Trophoblast cell (in vitro differentiated cells and primary cell): ENCODE data around the gene CRAT.
A peak's percentile ranks its signal among the peaks of the same experiment; 100 is the strongest.
"Not testable (repeated sequence)": the region's sequence is repeated elsewhere in the genome, so short reads cannot be mapped to it uniquely, and the experiment has no call there.

Experiments
- DNase-seq, 2 donors: peaks; one replicate each; pipeline ENCODE4 v3.0.0-alpha.2; 2016
- H2AFZ ChIP-seq: 2 replicates; pipeline ENCODE4 v1.6.1; 2013; ENCODE audit warnings: low read length, moderate library complexity, mild to moderate bottlenecking; ENCODE audit not compliant: insufficient read depth, poor library complexity
- H2AK5ac ChIP-seq: 2 replicates; pipeline ENCODE4 v1.6.1; 2013; ENCODE audit warnings: mild to moderate bottlenecking, low read length
- H2BK120ac ChIP-seq: 2 replicates; pipeline ENCODE4 v1.6.1; 2013; ENCODE audit warnings: low read length, mild to moderate bottlenecking, moderate library complexity; ENCODE audit not compliant: insufficient read depth, poor library complexity
- H2BK12ac ChIP-seq: 2 replicates; pipeline ENCODE4 v1.6.1; 2013; ENCODE audit warnings: mild to moderate bottlenecking, low read length, moderate library complexity
- H2BK5ac ChIP-seq: 2 replicates; pipeline ENCODE4 v1.6.1; 2013; ENCODE audit warnings: low read length, low read depth, moderate library complexity, mild to moderate bottlenecking; ENCODE audit not compliant: poor library complexity
- H3K14ac ChIP-seq: 2 replicates; pipeline ENCODE4 v1.6.1; 2013; ENCODE audit warnings: mild to moderate bottlenecking, low read length
- H3K18ac ChIP-seq: 2 replicates; pipeline ENCODE4 v1.6.1; 2013; ENCODE audit warnings: mild to moderate bottlenecking, low read length
- H3K23ac ChIP-seq: 2 replicates; pipeline ENCODE4 v1.6.1; 2013; ENCODE audit warnings: low read length
- H3K27ac ChIP-seq: 2 replicates; pipeline ENCODE4 v1.5.1; 2013; ENCODE audit warnings: low read depth, mild to moderate bottlenecking, inconsistent platforms, low read length, moderate library complexity
- H3K27me3 ChIP-seq: 2 replicates; pipeline ENCODE4 v1.6.1; 2013; ENCODE audit warnings: inconsistent platforms, mild to moderate bottlenecking, low read length, moderate library complexity; ENCODE audit not compliant: insufficient read depth
- H3K36me3 ChIP-seq, 2 experiments: 1 replicate in 1 of 2; 2 replicates in 1 of 2; pipeline ENCODE4 v1.6.1; 2013; ENCODE audit warnings: low read length in 2 of 2, mild to moderate bottlenecking in 2 of 2, moderate library complexity in 1 of 2; ENCODE audit not compliant: insufficient read depth in 2 of 2, control insufficient read depth in 1 of 2
- H3K4ac ChIP-seq: 2 replicates; pipeline ENCODE4 v1.6.1; 2013; ENCODE audit warnings: low read depth, mild to moderate bottlenecking, low read length, moderate library complexity
- H3K4me1 ChIP-seq, 2 experiments: 1 replicate in 1 of 2; 2 replicates in 1 of 2; pipeline ENCODE4 v1.6.1; 2013; ENCODE audit warnings: low read length in 2 of 2, mild to moderate bottlenecking in 2 of 2, moderate library complexity in 1 of 2; ENCODE audit not compliant: insufficient read depth in 2 of 2, control insufficient read depth in 1 of 2
- H3K4me2 ChIP-seq: 2 replicates; pipeline ENCODE4 v1.6.1; 2013; ENCODE audit warnings: inconsistent platforms, mild to moderate bottlenecking, low read length, moderate library complexity
- H3K4me3 ChIP-seq: 2 replicates; pipeline ENCODE4 v1.5.1; 2013; ENCODE audit warnings: mild to moderate bottlenecking, low read depth, low read length, inconsistent platforms
- H3K79me1 ChIP-seq: one replicate; pipeline ENCODE4 v1.6.1; 2013; ENCODE audit warnings: low read length
- H3K79me2 ChIP-seq: 2 replicates; pipeline ENCODE4 v1.6.1; 2013; ENCODE audit warnings: low read length, mild to moderate bottlenecking; ENCODE audit not compliant: control insufficient read depth, insufficient read depth, poor library complexity
- H3K9ac ChIP-seq: 2 replicates; pipeline ENCODE4 v1.6.1; 2013; ENCODE audit warnings: mild to moderate bottlenecking, low read length
- H3K9me3 ChIP-seq: 2 replicates; pipeline ENCODE4 v1.6.1; 2013; ENCODE audit warnings: low read depth, mild to moderate bottlenecking, control low read depth, inconsistent platforms, low read length; ENCODE audit not compliant: insufficient read depth
- H4K12ac ChIP-seq: 2 replicates; pipeline ENCODE4 v1.6.1; 2013; ENCODE audit warnings: low read depth, mild to moderate bottlenecking, low read length, moderate library complexity
- H4K8ac ChIP-seq: 2 replicates; pipeline ENCODE4 v1.6.1; 2013; ENCODE audit warnings: low read depth, mild to moderate bottlenecking, low read length, moderate library complexity
- H4K91ac ChIP-seq: one replicate; pipeline ENCODE4 v1.6.1; 2013; ENCODE audit warnings: low read depth, mild to moderate bottlenecking, low read length, moderate library complexity
- WGBS: extraction: QIAGEN DNeasy Blood & Tissue Kit; methylation state at CpG from one replicate; pipeline ENCODE4 v1.1.7; 2013; ENCODE audit warnings: missing lambda C conversion rate; ENCODE audit not compliant: insufficient read length, insufficient coverage; ENCODE audit errors: extremely low coverage; 5-methylcytosine and 5-hydroxymethylcytosine counted together

CRAT gene

DNA sequence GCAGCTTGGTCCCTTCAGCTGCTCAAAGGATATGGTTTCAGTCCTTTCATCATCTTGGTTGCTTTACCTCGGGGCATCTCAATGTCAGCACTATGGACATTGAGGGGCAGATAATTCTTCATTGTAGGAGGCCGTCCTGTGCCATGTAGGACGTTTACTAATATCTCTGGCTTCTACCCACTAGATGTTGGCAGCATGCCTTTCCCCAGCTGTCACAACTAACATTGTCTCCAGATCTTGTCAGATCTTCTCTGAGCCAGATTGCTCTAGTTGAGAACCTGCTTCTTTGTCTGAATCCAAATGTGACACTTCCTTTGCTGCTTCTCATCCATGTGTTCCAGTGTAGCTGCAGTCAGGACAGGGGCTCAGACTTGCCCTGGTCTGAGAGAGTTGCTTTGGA is 10.9 kb upstream of the CRAT start:
- Histone ChIP-seq H2BK12ac (no peak overlapping the region), H2AFZ (no peak overlapping the region), H4K91ac (no peak overlapping the region), H3K14ac (no peak overlapping the region), H3K4me3 (no peak overlapping the region), H2BK120ac (no peak overlapping the region), H4K8ac (no peak overlapping the region), H3K79me2 (no peaks in the 10 kb centered on the region), H3K18ac (no peak overlapping the region), H3K23ac (no peak overlapping the region), H4K12ac (no peak overlapping the region), H2AK5ac (no peak overlapping the region), H2BK5ac (no peak overlapping the region), H3K9ac (no peak overlapping the region), H3K4me2 (no peak overlapping the region), H3K4me1 (peaks cover 0 to 1% of the 10 kb centered on the region in 2 experiments), H3K9me3 (no peaks in the 10 kb centered on the region), H3K79me1 (peaks cover under 1% of the 10 kb centered on the region), H3K27ac (no peak overlapping the region), H3K36me3 (peaks cover 24 to 42% of the 10 kb centered on the region in 2 experiments), H3K4ac (no peak overlapping the region), H3K27me3 (no peaks in the 10 kb centered on the region)
- no peak for DNase-seq
- WGBS, result no CpG with 5 or more reads among the region's 3 CpGs

DNA sequence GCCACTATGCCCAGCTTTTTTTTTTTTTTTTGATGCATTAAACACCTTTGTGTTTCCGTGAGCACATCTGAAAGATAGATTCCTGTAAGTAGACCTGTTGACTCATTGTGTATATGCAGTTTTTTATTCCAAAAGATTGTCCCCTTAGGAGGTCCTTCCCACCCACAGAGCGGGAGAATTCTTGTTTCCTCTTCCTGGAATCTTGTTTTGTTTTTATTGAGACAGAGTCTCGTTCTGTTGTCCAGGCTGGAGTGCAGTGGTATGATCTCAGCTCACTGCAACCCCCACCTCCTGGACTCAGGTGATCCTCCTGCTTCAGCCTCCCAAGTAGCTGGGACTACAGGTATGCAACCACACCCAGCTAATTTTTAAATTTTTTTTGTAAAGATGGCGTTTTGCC is 8.2 kb upstream of the CRAT start:
- DNase-seq, result peak in 1 of 2 donors; percentile 42
- Histone ChIP-seq H3K4ac (no peak overlapping the region), H3K14ac (no peak overlapping the region), H3K4me1 (peaks cover 0 to 1% of the 10 kb centered on the region in 2 experiments), H3K23ac (no peak overlapping the region), H2AFZ (no peak overlapping the region), H4K12ac (no peak overlapping the region), H3K4me2 (no peak overlapping the region), H3K79me1 (no peaks in the 10 kb centered on the region), H3K79me2 (no peaks in the 10 kb centered on the region), H2BK12ac (no peak overlapping the region), H2BK120ac (no peak overlapping the region), H3K9ac (no peak overlapping the region), H2BK5ac (no peak overlapping the region), H3K36me3 (peaks cover 19 to 28% of the 10 kb centered on the region in 2 experiments), H3K9me3 (no peaks in the 10 kb centered on the region), H2AK5ac (no peak overlapping the region), H3K27ac (no peak overlapping the region), H4K8ac (no peak overlapping the region), H4K91ac (no peak overlapping the region), H3K4me3 (no peak overlapping the region), H3K27me3 (no peaks in the 10 kb centered on the region), H3K18ac (no peak overlapping the region)
- no CpG with 5 or more reads among the region's 4 CpGs for WGBS

DNA sequence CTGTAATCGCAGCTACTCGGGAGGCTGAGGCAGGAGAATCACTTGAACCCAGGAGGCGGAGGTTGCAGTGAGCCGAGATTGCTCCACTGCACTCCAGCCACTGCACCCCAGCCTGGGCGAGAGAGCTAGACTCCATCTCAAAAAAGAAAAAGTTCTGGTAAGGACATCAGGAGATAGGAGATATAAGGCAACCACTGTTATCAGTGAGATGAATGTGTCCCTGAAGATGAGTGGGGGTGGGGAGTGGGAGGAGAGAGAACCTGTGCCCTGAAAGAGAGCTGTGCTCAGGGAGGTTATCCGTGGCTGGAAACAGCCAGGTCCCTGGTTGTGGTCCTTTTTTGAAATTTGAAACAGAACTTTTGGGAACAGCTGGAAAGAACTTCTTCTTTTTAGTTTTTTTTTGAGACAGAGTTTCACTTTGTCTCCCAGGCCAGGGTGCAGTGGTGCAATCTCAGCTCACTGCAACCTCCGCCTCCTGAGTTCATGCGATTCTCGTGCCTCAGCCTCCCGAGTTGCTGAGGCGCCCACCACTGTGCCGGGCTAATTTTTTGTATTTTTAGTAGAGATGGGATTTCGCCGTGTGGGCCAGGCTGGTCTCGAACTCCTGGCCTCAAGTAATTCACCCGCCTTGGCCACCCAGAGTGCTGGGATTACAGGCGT is 3.2 kb upstream of the CRAT start:
- no peak overlapping the region for H2BK5ac ChIP-seq
- no peak overlapping the region for H4K8ac ChIP-seq
- DNase-seq, result no peak
- peaks cover 6% of the 10 kb centered on the region for H3K27me3 ChIP-seq
- peaks cover 14% of the 10 kb centered on the region for H3K79me2 ChIP-seq
- H3K18ac ChIP-seq, result no peak overlapping the region
- no peak overlapping the region for H4K12ac ChIP-seq
- H3K36me3 ChIP-seq, result peaks cover 0 to 3% of the 10 kb centered on the region in 2 experiments
- H2BK120ac ChIP-seq, result no peak overlapping the region
- no peak overlapping the region for H3K23ac ChIP-seq
- H2BK12ac ChIP-seq, result no peak overlapping the region
- no peak overlapping the region for H3K9ac ChIP-seq
- H3K79me1 ChIP-seq, result peaks cover 16% of the 10 kb centered on the region
- no peaks in the 10 kb centered on the region for H3K9me3 ChIP-seq
- H3K4me3 ChIP-seq, result no peak overlapping the region
- H3K4me2 ChIP-seq, result no peak overlapping the region
- no CpG with 5 or more reads among the region's 17 CpGs for WGBS
- no peak overlapping the region for H4K91ac ChIP-seq
- no peak overlapping the region for H2AFZ ChIP-seq
- H3K14ac ChIP-seq, result no peak overlapping the region
- peaks cover 7 to 9% of the 10 kb centered on the region in 2 experiments for H3K4me1 ChIP-seq
- no peak overlapping the region for H3K27ac ChIP-seq
- no peak overlapping the region for H2AK5ac ChIP-seq
- no peak overlapping the region for H3K4ac ChIP-seq

DNA sequence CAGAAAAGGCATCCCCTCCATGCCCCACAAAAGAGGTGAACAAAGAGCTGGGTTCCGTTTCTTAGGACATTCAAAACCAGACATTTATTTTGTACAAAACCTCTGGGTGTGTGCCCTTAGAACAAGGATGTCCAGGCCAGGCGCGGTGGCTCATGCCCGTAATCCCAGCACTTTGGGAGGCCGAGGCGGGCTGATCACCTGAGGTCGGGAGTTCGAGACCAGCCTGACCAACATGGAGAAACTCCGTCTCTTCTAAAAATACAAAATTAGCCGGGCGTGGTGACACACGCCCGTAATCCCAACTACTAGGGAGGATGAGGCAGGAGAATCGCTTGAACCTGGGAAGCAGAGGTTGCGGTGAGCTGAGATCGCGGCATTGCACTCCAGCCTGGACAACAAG is 1.9 kb upstream of the CRAT start:
- WGBS, result no CpG with 5 or more reads among the region's 17 CpGs

More for the DNA sequence above, 1.9 kb upstream of the CRAT start:
- DNase-seq, H3K23ac ChIP-seq, H2BK120ac ChIP-seq, H3K36me3 ChIP-seq, H3K27ac ChIP-seq, H2AK5ac ChIP-seq, H2BK5ac ChIP-seq, H2AFZ ChIP-seq, H3K9me3 ChIP-seq, H3K18ac ChIP-seq, H3K4me3 ChIP-seq, H4K91ac ChIP-seq, H3K9ac ChIP-seq, H3K27me3 ChIP-seq, H4K12ac ChIP-seq, H3K14ac ChIP-seq, H2BK12ac ChIP-seq, H3K4me1 ChIP-seq: not testable (repeated sequence)
- peak overlapping the region; percentile 98 for H4K8ac ChIP-seq
- peaks cover 16% of the 10 kb centered on the region for H3K79me1 ChIP-seq
- peak overlapping the region; percentile 94 for H3K4me2 ChIP-seq
- H3K4ac ChIP-seq, result peak overlapping the region; percentile 27
- peaks cover 14% of the 10 kb centered on the region for H3K79me2 ChIP-seq
